Right ventricle myocardium inferior (tissue), 1 donor: ENCODE data around the gene LRPAP1. TPM values are rescaled to one million over a fixed set of nuclear protein-coding genes. Genes with fewer than 3 reads are reported as not detected.
A peak's percentile ranks its signal among the peaks of the same experiment; 100 is the strongest.

Source experiments
- ATAC-seq: fragments of 200-7000 bp; cut with Tn5 transposase; one replicate; pipeline ENCODE4 v1.9.1; 2020; ENCODE audit warnings: mild to moderate bottlenecking, moderate library complexity
- DNase-seq: peaks from one replicate; pipeline ENCODE4 v3.0.0; 2021; ENCODE audit errors: missing footprints
- intact Hi-C: fragments of 100-400 bp; cut with DNase I; formaldehyde crosslinking; loops from one replicate; pipeline ENCODE4 v1.11.0; 2022
- total RNA-seq: library from RNA; stranded (reverse); fragmentation: NEBNext Ultra II Directional; extraction: Animal tissue kit (Norgen Biotek cat#: 25700); gene quantifications from one replicate; pipeline ENCODE4 v1.2.1, GENCODE V29; 2021
- donor health status: DM: no; HTN: yes; CAD: no; lungs with severe emphysema.

The LRPAP1 gene
- total RNA-seq, 1 donor from 2014 or later, result 286 TPM

DNA sequence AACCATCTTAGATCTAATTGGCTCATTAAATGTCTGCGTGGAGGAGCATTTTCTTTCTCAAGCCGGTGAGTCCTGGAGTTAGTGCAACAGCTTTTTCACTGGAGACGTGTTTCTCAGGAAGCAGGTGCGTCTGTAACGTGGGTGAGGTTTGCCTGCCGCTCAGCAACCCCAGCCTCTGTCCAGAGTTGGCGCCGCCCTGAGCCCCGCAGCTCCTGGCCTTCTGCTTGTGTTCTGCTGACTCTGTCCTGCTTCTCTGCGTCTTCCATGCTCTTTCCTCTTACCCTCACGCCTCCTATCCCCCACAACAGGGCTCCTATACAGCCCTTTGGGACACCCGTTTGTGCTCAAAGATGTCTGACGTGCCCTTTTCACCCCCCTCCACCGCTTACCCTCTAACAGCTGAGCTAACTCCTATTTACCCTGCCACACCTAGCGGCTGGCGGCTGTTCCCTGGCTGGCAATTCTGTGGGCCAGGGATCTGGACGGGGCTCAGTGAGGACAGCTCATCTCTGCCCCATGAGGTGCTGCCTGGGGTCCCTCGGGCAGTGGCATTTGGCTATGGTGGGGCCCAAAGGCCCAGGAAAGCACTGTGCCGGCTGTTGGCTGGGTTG is 50.3 kb downstream of the LRPAP1 start:
- ATAC-seq (no peak), DNase-seq (no peak)
- intact Hi-C loops, result loop anchor here (5.0 kb wide), 1 partner anchor 50 kb away; the partner anchor contains the start of gene LRPAP1

DNA sequence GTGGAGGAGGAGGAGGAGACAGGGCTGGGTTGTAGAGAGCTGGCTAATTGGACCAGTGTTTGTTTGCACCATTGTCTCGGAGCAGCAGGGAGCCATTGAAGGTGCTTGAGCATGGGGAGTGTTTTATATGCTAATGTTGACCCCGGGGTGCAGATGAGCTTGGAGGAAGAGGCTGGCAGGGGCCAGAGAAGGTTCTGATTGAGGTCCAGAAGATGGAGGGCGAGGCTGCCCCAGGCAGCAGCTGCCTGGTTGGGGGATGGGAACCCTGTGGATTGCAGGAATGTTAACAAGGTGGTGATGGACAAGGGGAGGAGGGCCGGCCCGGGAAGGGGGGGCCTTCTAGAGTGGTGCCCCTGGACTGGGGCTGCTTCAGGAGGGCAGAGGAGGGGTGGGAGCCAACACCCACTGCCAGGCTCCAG is 51.1 kb downstream of the LRPAP1 start:
- ATAC-seq, result no peak
- intact Hi-C loops, result loop anchor here (5.0 kb wide), 1 partner anchor 51 kb away; the partner anchor contains the start of gene LRPAP1
- no peak for DNase-seq

DNA sequence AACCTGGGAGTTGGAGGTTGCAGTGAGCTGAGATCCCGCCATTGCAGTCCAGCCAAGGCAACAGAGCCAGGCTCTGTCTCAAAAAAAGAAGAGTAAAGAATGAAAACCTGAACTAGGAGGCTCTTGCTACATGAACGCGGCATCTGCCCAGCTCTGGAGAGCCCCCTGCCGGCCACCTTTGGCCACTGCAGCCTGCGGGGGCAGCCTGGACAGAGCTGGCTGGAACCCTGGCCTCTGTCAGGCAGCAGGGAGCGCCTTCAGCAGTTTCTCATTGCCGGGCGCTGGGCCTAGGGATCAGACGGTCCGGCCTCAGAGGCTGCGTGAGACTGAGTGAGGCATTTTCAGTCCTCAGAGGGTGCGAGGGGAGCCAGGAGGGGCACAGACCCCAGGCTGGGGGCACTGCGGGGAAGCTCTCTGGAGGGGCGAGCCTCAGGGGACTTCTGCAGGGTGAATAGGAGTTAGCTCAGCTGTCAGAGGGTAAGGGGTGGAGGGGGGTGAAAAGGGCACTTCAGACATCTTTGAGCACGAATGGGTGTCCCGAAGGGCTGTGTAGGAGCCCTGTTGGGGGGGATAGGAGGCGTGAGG is 51.6 kb downstream of the LRPAP1 start:
- intact Hi-C loops, result loop anchor here (5.0 kb wide), 1 partner anchor 52 kb away; the partner anchor contains the start of gene LRPAP1
- peak; percentile 24 for ATAC-seq

DNA sequence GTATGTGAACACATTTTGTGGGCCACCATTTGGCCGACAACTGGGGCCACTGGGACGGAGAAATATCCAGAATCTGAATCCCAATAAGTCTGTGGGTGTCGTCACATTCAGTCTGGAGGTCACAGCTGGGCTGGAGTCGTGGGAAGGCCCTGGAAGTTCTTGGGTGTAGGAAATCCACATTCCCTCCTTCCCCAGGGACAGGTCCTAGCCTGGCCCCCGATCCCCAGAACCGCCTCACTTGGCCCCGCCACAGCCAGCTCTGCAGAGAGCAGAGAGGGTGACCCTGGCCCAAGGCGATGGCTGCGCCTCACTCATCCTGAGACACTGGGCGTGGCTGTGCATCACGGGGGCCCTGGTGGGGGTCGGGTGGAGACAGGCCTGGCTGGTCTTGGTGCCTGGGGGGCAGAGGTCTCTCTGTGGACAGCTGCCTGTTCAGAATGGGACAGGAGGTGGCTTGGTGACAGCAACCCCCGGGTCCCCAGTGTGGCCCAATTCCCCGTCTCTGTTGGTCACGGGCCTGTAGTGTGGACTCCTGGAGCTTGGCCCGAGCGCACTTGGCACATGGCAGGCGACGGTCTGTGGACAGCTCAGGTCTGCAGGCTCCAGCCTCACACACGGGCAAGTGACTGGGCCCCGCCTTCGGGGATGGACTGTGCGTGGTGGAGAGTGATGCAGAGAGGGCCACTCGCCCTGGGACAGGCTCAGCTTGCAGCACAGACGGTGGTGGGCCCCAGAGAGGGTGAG is 52.7 kb downstream of the LRPAP1 start:
- DNase-seq (peak; percentile 68), ATAC-seq (no peak)
- intact Hi-C loops, result loop anchor here (5.0 kb wide), 1 partner anchor 53 kb away; the partner anchor contains the start of gene LRPAP1

More for the DNA sequence above, 51.6 kb downstream of the LRPAP1 start:
- DNase-seq, result peak; percentile 88

DNA sequence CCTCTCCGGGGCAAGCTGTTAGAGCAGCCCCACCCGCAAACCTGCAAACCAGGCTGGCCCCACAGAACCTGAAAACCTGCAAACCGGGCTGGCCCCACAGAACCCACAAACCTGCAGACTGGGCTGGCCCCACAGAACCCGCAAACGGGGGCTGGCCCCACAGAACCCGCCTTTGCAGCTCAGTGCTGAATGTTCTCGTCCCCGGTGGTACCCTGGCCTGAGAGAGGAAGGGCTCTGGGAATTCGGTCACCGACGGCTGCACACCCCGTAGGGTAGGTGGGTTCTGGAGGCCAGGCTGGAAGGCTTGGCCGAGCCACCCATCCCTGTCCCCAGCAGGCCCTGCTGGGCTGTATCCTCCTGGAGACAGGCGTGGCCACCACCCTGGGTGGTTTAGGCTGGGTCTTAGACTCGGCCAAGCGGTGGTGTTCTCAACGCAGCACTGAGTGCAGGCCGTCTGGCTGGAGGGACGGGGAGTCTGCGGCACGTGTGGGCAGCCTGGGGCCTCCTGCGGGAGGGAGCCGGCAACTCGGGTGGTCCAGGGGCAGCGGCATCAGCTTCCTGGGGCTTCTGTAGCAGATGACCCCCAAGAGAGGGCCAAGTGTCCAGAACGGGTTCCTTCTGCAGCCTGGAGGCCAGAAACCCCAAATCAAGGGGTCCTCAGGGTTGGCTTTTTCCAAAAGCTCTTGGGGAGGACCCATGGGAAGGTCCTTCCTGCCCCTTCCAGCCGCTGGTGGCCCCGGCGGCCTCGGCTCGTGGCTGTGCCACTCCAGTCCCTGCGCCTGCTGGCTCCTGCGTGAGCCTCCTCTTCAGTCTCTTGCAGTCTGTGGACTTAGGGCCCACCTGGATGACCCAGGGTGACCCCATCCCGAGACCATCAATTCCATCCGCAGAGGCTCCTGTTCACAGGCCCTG is 53.5 kb downstream of the LRPAP1 start:
- ATAC-seq (no peak), DNase-seq (peak; percentile 45)
- intact Hi-C loops, result no loop called here

DNA sequence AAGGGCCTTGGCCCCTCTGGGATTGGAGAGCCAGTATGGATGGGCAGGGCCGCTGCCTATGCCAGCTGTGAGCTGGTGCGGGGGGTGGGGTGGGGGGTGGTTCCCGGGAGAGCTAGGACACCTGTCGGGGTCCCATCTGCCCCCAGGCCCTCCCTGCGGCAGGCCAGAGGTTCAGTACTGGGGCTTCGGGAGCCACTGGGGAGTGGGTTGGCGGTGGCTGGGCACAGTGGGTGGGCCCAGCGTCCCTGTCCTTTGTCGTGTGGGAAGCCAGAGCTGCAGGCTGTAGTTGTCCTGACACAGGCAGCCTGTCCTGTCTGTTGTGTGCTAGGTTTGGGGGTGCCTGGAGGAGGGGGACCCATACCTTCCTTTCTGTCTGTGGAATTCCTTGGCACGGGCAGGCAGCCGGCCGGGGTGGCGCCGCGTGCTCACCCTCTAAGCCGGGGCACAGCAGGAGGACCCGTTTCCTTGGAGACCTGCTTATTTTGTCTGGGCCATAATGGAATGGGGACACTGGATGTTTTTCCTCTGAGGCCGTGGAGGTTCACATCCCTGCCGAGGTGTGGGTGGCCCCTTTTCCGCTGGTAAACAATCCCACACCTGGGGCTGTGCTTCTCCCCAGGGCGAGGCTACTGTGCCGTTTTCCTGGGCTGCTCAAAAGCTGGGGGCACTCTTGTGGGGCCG is 54.3 kb downstream of the LRPAP1 start:
- DNase-seq (peak; percentile 42), ATAC-seq (no peak)
- intact Hi-C loops, result no loop called here

DNA sequence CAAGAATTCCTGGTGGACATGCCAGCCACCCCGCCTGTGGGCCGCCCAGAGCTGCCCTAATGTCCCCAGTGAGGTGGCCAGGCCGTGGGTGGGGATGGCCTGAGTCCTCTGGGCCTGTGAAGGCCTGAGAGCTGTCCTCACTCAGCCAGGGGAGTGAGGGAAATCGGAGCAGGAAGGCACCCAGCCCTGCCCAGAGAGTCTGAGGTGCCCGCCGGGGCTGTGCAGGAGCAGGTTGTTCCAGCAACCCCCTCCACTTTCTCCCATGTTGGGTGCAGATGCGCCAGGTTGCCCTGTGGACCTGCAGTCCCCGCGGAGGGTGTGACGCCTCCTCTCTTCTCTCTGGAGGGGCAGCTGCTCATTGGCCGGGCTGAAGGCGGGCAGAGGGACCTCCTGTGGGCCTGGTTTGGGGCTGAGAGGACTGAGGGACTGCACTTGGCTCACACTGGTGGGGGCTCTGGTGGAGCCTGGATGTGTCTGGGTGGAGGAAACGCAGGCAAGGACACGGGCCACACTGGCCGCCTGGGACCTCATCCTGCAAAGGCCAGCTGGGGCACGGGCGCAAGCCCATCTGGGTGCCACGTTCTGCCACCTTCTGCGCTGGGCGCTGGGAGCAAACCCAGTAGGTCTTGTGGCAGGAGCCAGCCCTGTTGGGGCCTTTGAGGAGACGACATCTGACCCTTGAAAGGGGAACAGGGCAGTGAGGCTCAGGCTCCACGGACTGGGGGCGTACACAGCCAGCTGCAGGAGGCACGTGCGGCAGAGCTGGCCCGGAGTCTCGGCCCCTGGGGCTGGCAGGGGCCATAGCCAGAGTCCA is 55.1 kb downstream of the LRPAP1 start:
- intact Hi-C loops, result no loop called here
- peak; percentile 56 for DNase-seq
- ATAC-seq, result no peak

DNA sequence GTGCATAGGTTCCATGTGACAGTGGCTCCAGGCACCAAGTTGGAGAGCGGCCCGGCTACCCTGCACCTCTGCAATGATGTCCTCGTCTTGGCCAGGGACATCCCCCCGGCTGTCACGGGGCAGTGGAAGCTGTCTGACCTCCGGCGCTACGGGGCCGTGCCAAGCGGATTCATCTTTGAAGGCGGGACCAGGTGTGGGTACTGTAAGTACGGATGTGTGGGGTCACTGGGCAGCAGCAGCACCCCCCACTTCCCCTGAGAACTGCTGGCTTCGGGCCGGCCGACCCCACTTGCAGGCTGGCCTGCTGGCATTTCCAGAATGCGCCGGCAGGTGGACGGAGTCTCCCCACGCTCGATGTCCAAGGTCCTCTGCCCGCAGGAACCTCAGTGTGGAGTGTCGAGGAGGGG is 55.9 kb downstream of the LRPAP1 start:
- DNase-seq (peak; percentile 64), ATAC-seq (no peak)
- intact Hi-C loops, result no loop called here

DNA sequence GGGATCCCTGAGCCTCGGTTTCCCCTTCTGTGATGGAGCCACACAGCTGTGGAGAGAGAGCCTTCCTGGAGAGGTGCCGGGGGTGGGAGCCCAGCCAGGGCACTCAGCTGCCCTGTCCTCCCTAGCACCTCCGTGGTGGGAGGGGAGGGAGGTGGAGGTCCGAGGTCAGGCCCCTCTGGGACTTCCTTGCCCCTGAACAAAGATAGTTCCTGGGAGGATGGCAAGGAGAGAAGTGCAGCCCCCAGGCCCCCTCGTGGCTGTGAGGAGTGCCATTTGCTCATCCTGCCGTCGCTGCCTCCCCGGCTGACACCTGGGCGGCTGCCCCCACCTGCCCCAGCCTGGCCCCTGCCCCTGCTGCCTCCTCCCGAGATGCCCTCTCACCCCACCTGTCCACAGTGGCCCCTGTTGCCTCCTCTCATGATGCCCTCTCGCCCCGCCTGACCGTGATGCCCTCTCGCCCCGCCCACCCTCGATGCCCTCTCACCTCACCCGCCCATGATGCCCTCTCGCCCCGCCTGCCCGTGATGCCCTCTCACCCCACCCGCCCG is 56.4 kb downstream of the LRPAP1 start:
- ATAC-seq (no peak), DNase-seq (no peak)
- intact Hi-C loops, result no loop called here

DNA sequence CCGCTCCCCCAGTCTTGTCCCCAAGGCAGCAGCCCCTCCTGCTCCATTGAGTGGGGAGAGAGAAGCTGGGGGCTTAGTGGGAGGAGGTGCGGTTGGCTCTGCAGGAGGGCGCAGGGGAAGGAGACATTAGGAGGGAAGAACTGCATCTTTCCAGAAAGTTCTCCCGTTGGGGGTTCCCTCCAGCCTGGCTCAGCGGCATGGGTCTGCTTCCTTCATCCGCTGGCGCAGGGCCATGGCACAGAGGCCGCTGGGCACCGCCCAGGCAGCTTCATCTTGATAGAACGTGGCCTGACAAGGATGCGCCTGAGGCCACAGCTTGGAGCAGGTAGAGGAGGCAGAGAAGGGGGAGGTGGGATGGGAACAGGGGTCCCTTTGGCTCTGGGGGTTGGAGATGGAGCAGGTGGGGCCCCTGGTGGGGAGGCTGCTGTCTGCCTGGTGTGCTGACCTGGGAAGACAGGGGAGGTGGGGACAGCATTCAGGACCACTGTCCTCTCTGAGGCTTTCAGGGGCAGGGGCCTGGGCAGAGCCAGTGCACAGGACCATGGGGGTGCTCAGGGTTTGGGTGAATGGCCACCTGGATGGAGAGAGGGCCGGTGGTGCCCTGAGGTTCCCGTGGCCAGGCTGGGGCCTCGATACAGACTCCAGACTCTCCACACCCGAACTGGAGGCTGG is 57.0 kb downstream of the LRPAP1 start:
- intact Hi-C loops, result no loop called here
- ATAC-seq (no peak), DNase-seq (peak; percentile 39)

DNA sequence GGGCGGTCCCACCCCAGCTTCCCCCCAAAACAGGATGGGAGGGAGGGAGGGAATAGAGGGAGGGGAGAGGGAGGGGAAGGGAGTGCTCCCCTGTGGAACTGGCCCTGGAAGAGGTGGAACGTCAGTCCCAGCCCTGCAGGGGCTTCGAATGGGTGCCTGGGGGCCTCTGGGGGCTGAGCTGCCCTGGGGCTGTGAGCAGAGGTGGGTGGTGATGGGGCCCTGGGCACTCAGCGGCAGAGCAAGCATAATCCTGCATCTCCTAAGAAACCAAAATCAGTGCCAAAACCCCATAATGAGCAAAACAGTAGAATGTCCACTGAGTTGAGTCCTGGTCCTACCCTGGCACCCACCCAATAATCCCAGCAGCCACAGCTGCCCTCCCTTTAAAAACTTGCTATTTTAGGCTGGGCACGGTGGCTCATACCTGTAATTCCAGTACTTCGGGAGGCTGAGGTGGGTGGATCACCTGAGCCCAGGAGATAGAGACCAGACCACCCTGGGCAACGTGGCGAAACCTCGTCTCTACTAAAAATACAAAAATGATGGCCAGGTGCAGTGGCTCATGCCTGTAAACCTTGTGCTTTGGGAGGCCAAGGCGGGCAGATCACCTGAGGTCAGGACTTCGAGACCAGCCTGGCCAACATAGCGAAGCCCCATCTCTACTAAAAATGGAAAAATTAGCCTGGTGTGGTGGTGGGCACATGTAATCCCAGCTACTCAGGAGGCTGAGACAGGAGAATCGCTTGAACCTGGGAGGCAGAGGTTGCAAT is 58.0 kb downstream of the LRPAP1 start:
- intact Hi-C loops, result no loop called here
- ATAC-seq (no peak), DNase-seq (peak; percentile 58)

DNA sequence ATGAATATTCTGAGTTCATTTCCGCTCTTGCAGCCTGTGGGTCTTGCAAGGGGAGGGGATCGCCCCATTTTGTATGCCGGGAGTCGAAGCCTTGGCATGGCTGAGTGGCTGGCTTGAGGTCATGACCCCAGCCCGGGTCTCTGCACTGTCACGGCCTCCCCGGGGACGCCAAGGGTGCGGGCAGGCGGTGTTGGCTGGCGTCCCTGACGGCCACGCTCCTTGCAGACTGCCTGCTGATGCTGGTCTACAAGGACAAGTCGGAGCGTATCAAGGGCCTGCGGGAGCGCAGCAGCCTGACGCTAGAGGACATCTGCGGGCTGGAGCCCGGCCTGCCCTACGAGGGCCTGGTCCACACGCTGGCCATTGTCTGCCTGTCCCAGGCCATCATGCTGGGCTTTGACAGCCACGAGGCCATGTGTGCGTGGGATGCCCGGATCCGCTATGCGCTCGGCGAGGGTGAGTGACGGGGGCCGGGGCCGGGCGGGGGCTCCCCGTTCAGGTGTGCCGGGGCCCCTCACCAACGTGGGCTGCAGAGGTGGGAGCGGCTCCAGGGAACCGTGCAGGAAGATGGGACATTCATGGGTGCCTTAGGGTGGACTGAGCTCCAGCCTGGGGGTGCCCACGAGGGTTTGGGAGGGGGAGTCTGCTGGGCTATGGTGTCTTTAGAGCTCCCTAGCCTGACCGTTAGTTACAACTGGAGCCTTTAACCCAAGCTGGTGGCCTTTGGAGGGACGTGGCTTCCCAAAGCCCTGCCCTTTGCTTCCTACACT is 58.9 kb downstream of the LRPAP1 start:
- DNase-seq (peak; percentile 70), ATAC-seq (peak; percentile 16)
- intact Hi-C loops, result no loop called here

DNA sequence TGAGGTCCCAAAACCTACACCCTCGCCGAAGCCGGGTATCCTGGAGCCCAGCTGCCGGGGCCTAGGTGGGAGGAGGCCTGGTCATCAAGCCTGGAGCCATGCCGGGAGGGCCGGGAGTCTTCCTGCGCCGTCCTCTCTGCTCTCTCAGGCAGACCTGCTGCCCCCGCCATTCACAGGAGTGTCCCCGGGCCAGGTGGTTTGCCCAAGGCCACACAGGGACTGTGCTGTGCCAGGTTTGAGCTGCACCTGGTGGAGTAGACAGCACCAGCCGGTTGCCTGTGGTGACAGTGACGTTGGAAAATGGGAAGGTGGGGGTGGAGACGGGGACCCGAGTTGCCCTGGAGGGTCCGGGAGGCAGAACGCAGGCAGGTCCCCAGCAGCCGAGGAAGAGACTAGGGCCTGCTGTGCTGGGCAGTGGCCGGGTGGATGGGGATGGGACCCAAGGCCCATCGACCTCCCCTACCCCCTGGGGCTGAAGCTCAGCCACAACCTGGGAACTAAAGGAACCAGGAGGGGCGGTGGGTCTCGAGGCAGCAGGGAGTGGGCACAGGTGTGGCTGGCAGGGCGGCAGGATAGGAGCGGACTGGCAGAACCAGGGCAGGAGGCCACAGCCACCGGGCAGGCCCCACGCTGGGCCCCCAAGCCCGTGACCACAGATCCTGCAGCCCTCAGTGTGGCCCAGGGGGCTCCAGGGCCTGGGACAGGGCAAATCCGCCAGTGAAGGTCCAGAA is 59.6 kb downstream of the LRPAP1 start:
- ATAC-seq (no peak), DNase-seq (peak; percentile 49)
- intact Hi-C loops, result no loop called here

DNA sequence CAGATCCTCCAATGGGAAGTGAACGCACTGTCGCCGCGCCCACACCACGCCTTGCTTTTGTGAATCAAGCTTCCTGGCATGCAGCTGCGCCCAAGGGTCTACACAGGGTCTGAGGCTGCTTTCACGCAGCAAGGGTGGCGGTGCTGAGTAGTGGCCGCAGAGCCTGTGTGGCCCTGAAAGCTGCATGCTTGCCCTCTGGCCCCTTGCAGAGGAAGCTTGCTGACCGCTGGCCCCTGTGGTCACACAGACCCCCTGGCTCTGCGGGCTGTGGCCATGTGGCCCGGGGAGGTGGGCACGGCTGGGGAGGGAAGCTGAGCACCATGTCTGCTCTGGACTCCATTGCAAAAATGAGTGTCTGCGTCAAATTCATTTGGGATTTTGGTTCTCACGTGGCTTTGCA is 60.3 kb downstream of the LRPAP1 start:
- intact Hi-C loops, result no loop called here
- no peak for ATAC-seq
- peak; percentile 58 for DNase-seq
